Measurements from ENCODE around the gene HEXD.

DNA sequence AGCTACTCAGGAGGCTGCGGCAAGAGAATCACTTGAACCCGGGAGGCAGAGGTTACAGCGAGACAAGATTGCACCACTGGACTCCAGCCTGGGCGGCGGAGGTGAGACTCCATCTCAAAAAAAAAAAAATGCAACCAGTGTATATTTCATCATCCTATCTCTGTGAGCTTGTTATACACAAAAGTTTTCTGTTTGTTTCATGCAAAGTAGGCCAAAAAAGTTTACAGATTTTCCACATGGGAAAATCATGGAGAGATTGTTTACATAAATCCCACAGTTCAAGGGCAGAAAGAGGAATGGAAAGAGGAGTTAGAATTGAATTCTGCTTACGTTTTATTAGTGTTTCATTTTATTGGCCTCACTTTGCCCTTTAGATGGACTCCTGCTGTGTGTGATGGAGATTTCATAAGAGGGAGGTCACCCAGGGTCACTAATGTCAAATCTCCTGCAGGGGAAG, 65.1 kb downstream of the HEXD start:
- TF ChIP-seq CTCF (conservative IDR thresholded peaks at IDR 0.05) (no peak), EZH2 (IDR thresholded peaks at IDR 0.05; ENCODE audit: low read depth) (no peak)
